ENCODE data around the gene SETBP1.

DNA sequence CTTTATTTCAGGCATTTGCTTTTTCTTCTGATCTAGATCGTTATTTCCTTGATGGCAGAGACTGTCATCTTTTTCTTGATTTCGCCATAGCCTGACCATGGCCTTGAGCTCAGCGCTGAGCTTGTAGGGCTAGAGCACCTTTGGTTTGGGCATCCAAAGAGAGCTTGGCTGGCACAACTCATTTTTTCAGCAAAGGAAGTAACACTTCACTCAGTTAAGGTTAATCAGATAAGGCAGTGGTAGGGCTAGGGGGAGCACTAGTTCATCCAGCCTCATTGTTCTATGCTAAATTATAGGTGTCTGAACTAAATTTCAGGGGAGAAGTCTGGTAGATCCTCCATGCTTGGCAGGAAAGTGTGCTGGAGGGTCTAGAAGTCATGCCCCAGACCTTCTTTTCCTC, 125.0 kb downstream of the SETBP1 start:
- TF ChIP-seq, protein P1, sequence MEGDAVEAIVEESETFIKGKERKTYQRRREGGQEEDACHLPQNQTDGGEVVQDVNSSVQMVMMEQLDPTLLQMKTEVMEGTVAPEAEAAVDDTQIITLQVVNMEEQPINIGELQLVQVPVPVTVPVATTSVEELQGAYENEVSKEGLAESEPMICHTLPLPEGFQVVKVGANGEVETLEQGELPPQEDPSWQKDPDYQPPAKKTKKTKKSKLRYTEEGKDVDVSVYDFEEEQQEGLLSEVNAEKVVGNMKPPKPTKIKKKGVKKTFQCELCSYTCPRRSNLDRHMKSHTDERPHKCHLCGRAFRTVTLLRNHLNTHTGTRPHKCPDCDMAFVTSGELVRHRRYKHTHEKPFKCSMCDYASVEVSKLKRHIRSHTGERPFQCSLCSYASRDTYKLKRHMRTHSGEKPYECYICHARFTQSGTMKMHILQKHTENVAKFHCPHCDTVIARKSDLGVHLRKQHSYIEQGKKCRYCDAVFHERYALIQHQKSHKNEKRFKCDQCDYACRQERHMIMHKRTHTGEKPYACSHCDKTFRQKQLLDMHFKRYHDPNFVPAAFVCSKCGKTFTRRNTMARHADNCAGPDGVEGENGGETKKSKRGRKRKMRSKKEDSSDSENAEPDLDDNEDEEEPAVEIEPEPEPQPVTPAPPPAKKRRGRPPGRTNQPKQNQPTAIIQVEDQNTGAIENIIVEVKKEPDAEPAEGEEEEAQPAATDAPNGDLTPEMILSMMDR (IDR thresholded peaks at IDR 0.05) = no peak
- TF ChIP-seq EZH2 (IDR thresholded peaks at IDR 0.05) (no peak), EZH2phosphoT487 (IDR thresholded peaks at IDR 0.05) (no peak)

Data from neural progenitor cell (in vitro differentiated cells).